ENCODE data around the gene HHIPL1. TPM values are rescaled to one million over a fixed set of nuclear protein-coding genes. Genes with fewer than 3 reads are reported as not detected.

The HHIPL1 gene
- total RNA-seq, 3 donors from 2014 or later (not counting 1 experiment from before 2014, with no cell fraction given), result not detected

- H3K9me3 ChIP-seq (ENCODE audit: control insufficient read depth, insufficient read depth, low read length), result no peaks in the 10 kb centered on the region
- Mint-ChIP-seq H3K4me3 (no peak overlapping the region), H3K27me3 (ENCODE audit: low read depth in 2 of 2) (peaks cover 54 to 68% of the 10 kb centered on the region in 2 donors), H3K4me1 (peaks cover 0 to 5% of the 10 kb centered on the region in 2 donors), H3K36me3 (no peaks in the 10 kb centered on the region), H3K9me3 (no peaks in the 10 kb centered on the region), H3K27ac (no peak overlapping the region)
- no peak overlapping the region for H3K4me3 ChIP-seq (ENCODE audit: low read length)
- H3K27me3 ChIP-seq (ENCODE audit: control insufficient read depth, insufficient read depth, low read length), result peaks cover 12% of the 10 kb centered on the region
- intact Hi-C loops (cut with micrococcal nuclease), result no loop called here
- TF ChIP-seq, protein P1, sequence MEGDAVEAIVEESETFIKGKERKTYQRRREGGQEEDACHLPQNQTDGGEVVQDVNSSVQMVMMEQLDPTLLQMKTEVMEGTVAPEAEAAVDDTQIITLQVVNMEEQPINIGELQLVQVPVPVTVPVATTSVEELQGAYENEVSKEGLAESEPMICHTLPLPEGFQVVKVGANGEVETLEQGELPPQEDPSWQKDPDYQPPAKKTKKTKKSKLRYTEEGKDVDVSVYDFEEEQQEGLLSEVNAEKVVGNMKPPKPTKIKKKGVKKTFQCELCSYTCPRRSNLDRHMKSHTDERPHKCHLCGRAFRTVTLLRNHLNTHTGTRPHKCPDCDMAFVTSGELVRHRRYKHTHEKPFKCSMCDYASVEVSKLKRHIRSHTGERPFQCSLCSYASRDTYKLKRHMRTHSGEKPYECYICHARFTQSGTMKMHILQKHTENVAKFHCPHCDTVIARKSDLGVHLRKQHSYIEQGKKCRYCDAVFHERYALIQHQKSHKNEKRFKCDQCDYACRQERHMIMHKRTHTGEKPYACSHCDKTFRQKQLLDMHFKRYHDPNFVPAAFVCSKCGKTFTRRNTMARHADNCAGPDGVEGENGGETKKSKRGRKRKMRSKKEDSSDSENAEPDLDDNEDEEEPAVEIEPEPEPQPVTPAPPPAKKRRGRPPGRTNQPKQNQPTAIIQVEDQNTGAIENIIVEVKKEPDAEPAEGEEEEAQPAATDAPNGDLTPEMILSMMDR (IDR thresholded peaks at IDR 0.05), result no peak
- no peak overlapping the region for H3K27ac ChIP-seq (ENCODE audit: low read length)
- no peaks in the 10 kb centered on the region for H3K4me1 ChIP-seq (ENCODE audit: control insufficient read depth, insufficient read depth, low read length)
- no peak for DNase-seq
- no peaks in the 10 kb centered on the region for H3K36me3 ChIP-seq (ENCODE audit: control insufficient read depth, insufficient read depth, low read length)
- ATAC-seq, result no peak
- WGBS (ENCODE audit: insufficient coverage), result 90% methylated on average over 12 of the region's 13 CpGs
These were observed 46.4 kb downstream of the HHIPL1 start for GRCh38 chr14:99691111-99691885.

GRCh38 chr14:99693918-99694317, 49.0 kb downstream of the HHIPL1 start:
- Mint-ChIP-seq H3K27ac (no peak overlapping the region), H3K4me3 (no peak overlapping the region), H3K36me3 (no peaks in the 10 kb centered on the region), H3K4me1 (peaks cover 0 to 2% of the 10 kb centered on the region in 2 donors), H3K27me3 (ENCODE audit: low read depth in 2 of 2) (peaks cover 44 to 60% of the 10 kb centered on the region in 2 donors), H3K9me3 (no peaks in the 10 kb centered on the region)
- Histone ChIP-seq H3K9me3 (ENCODE audit: control insufficient read depth, insufficient read depth, low read length) (no peaks in the 10 kb centered on the region), H3K36me3 (ENCODE audit: control insufficient read depth, insufficient read depth, low read length) (no peaks in the 10 kb centered on the region), H3K27ac (ENCODE audit: low read length) (no peak overlapping the region), H3K4me1 (ENCODE audit: control insufficient read depth, insufficient read depth, low read length) (peaks cover 2% of the 10 kb centered on the region), H3K4me3 (ENCODE audit: low read length) (no peak overlapping the region), H3K27me3 (ENCODE audit: control insufficient read depth, insufficient read depth, low read length) (peaks cover 4% of the 10 kb centered on the region)
- TF ChIP-seq, protein P1 (IDR thresholded peaks at IDR 0.05), result no peak
- ATAC-seq (no peak), DNase-seq (no peak)
- intact Hi-C loops (cut with micrococcal nuclease), result no loop called here
- 64% methylated on average over 3 of the region's 3 CpGs for WGBS (ENCODE audit: insufficient coverage)

- intact Hi-C loops (cut with micrococcal nuclease), result no loop called here
- no peak overlapping the region for H3K27ac ChIP-seq (ENCODE audit: low read length)
- peaks cover 21 to 29% of the 10 kb centered on the region in 2 donors for H3K27me3 Mint-ChIP-seq (ENCODE audit: low read depth in 2 of 2)
- peaks cover 8% of the 10 kb centered on the region for H3K4me1 ChIP-seq (ENCODE audit: control insufficient read depth, insufficient read depth, low read length)
- DNase-seq, result no peak
- no peaks in the 10 kb centered on the region for H3K27me3 ChIP-seq (ENCODE audit: control insufficient read depth, insufficient read depth, low read length)
- no peaks in the 10 kb centered on the region for H3K9me3 ChIP-seq (ENCODE audit: control insufficient read depth, insufficient read depth, low read length)
- H3K36me3 Mint-ChIP-seq, result no peaks in the 10 kb centered on the region
- TF ChIP-seq, protein P1 (IDR thresholded peaks at IDR 0.05), result no peak
- H3K4me3 ChIP-seq (ENCODE audit: low read length), result no peak overlapping the region
- no peak overlapping the region for H3K4me3 Mint-ChIP-seq
- no peak overlapping the region for H3K27ac Mint-ChIP-seq
- H3K9me3 Mint-ChIP-seq, result no peaks in the 10 kb centered on the region
- no peaks in the 10 kb centered on the region for H3K36me3 ChIP-seq (ENCODE audit: control insufficient read depth, insufficient read depth, low read length)
- H3K4me1 Mint-ChIP-seq, result peaks cover 0 to 5% of the 10 kb centered on the region in 2 donors
- WGBS (ENCODE audit: insufficient coverage), result 88% methylated on average over 4 of the region's 4 CpGs
- ATAC-seq, result no peak
These were observed 52.0 kb downstream of the HHIPL1 start for GRCh38 chr14:99696929-99697328.

Measured in natural killer cell (primary cell).